Body of pancreas (tissue), 4 donors: Measurements from ENCODE around the gene TMEM164.

Experiments used
- CTCF ChIP-seq, 7 experiments: fragments of 450-650 bp in 4 of 7; fragments of 200-600 bp in 3 of 7; sonication (generic) in 3 of 7; IDR thresholded peaks; one replicate each; pipeline ENCODE4 v1.5.1; 2016 to 2019; ENCODE audit warnings: antibody characterized with exemption in 7 of 7
- POLR2A ChIP-seq, 3 donors: fragments of 450-650 bp; IDR thresholded peaks; one replicate each; pipeline ENCODE4 v1.6.1; 2016; ENCODE audit warnings: antibody characterized with exemption in 3 of 3, mild to moderate bottlenecking in 2 of 3

- TF ChIP-seq CTCF (IDR thresholded peaks at IDR 0.05) (no peak), POLR2A (IDR thresholded peaks at IDR 0.05) (no peak)
Measured at GRCh38 chrX:110104078-110104477, 101.2 kb downstream of the TMEM164 start.
